H9 (cell line): ENCODE results near the gene CCND3. TPM values are rescaled to one million over a fixed set of nuclear protein-coding genes. Genes with fewer than 3 reads are reported as not detected.

Experiments
- DNase-seq: peaks from one replicate; pipeline ENCODE4 v3.0.0-alpha.2; 2017
- H2AFZ ChIP-seq: one replicate; pipeline ENCODE4 v1.6.1; 2013; ENCODE audit warnings: mild to moderate bottlenecking, low read length, control low read depth, moderate library complexity
- H2AK5ac ChIP-seq: 2 replicates; pipeline ENCODE4 v1.6.1; 2013; ENCODE audit warnings: low read length, control low read depth, mixed read lengths; ENCODE audit not compliant: insufficient read length
- H2BK120ac ChIP-seq: one replicate; pipeline ENCODE4 v1.6.1; 2013; ENCODE audit warnings: low read depth, mild to moderate bottlenecking, low read length, control low read depth, inconsistent platforms; ENCODE audit not compliant: poor library complexity, severe bottlenecking
- H2BK12ac ChIP-seq: 2 replicates; pipeline ENCODE4 v1.6.1; 2013; ENCODE audit warnings: low read length, control low read depth, mixed read lengths, low read depth; ENCODE audit not compliant: insufficient read length
- H2BK15ac ChIP-seq: 2 replicates; pipeline ENCODE4 v1.6.1; 2013; ENCODE audit warnings: low read depth, low read length, control low read depth
- H2BK20ac ChIP-seq: one replicate; pipeline ENCODE4 v1.6.1; 2013; ENCODE audit warnings: low read depth, mild to moderate bottlenecking, low read length, control low read depth, inconsistent platforms; ENCODE audit not compliant: poor library complexity, severe bottlenecking
- H2BK5ac ChIP-seq: 2 replicates; pipeline ENCODE4 v1.6.1; 2013; ENCODE audit warnings: low read length, control low read depth, mixed read lengths; ENCODE audit not compliant: insufficient read length
- H3K14ac ChIP-seq: 2 replicates; pipeline ENCODE4 v1.6.1; 2013; ENCODE audit warnings: low read length, control low read depth; ENCODE audit not compliant: insufficient read depth
- H3K18ac ChIP-seq: 2 replicates; pipeline ENCODE4 v1.6.1; 2013; ENCODE audit warnings: low read depth, mild to moderate bottlenecking, mixed read lengths, low read length, control low read depth; ENCODE audit not compliant: insufficient read length
- H3K23ac ChIP-seq: 2 replicates; pipeline ENCODE4 v1.6.1; 2013; ENCODE audit warnings: low read length, control low read depth, mixed read lengths, low read depth; ENCODE audit not compliant: insufficient read length
- H3K23me2 ChIP-seq: 2 replicates; pipeline ENCODE4 v1.6.1; 2013; ENCODE audit warnings: low read depth, mild to moderate bottlenecking, mixed read lengths, low read length, control low read depth; ENCODE audit not compliant: insufficient read length, poor library complexity, severe bottlenecking
- H3K27ac ChIP-seq: 2 replicates; pipeline ENCODE4 v1.5.1; 2013; ENCODE audit warnings: low read length, control low read depth, mixed read lengths, low read depth; ENCODE audit not compliant: insufficient read length
- H3K27me3 ChIP-seq: 2 replicates; pipeline ENCODE4 v1.6.1; 2013; ENCODE audit warnings: low read length, control low read depth, inconsistent platforms; ENCODE audit not compliant: insufficient read depth
- H3K4ac ChIP-seq: 2 replicates; pipeline ENCODE4 v1.6.1; 2013; ENCODE audit warnings: low read depth, mild to moderate bottlenecking, control low read depth, inconsistent platforms, low read length, moderate library complexity
- H3K4me1 ChIP-seq: 2 replicates; pipeline ENCODE4 v1.6.1; 2013; ENCODE audit warnings: low read length, control low read depth, inconsistent platforms; ENCODE audit not compliant: insufficient read depth
- H3K4me2 ChIP-seq: 2 replicates; pipeline ENCODE4 v1.6.1; 2013; ENCODE audit warnings: low read length, control low read depth, mixed read lengths; ENCODE audit not compliant: insufficient read length, insufficient read depth
- H3K56ac ChIP-seq: 2 replicates; pipeline ENCODE4 v1.6.1; 2013; ENCODE audit warnings: low read depth, mild to moderate bottlenecking, mixed read lengths, low read length, control low read depth; ENCODE audit not compliant: insufficient read length
- H3K79me1 ChIP-seq: 2 replicates; pipeline ENCODE4 v1.6.1; 2013; ENCODE audit warnings: low read depth, mild to moderate bottlenecking, moderate library complexity, low read length, control low read depth, inconsistent platforms; ENCODE audit not compliant: insufficient read depth, poor library complexity, severe bottlenecking
- H3K79me2 ChIP-seq: 2 replicates; pipeline ENCODE4 v1.6.1; 2013; ENCODE audit warnings: low read length, control low read depth, inconsistent platforms; ENCODE audit not compliant: insufficient read depth
- H3K9ac ChIP-seq: 2 replicates; pipeline ENCODE4 v1.6.1; 2013; ENCODE audit warnings: low read length, control low read depth, mixed read lengths; ENCODE audit not compliant: insufficient read length; ENCODE audit errors: extremely low read depth
- H3K9me3 ChIP-seq: one replicate; pipeline ENCODE4 v1.6.1; 2013; ENCODE audit warnings: low read depth, low read length, inconsistent platforms; ENCODE audit not compliant: control insufficient read depth
- H3T11ph ChIP-seq: one replicate; pipeline ENCODE4 v1.6.1; 2013; ENCODE audit warnings: mild to moderate bottlenecking, low read length, control low read depth, inconsistent platforms
- H4K20me1 ChIP-seq: one replicate; pipeline ENCODE4 v1.6.1; 2013; ENCODE audit not compliant: control insufficient read depth, insufficient read length, insufficient read depth
- H4K5ac ChIP-seq: 2 replicates; pipeline ENCODE4 v1.6.1; 2013; ENCODE audit warnings: low read depth, mild to moderate bottlenecking, mixed read lengths, low read length, control low read depth; ENCODE audit not compliant: insufficient read length
- H4K8ac ChIP-seq: replicated peaks from 2 replicates; pipeline ENCODE4 v1.6.1; 2013; ENCODE audit warnings: low read length, control low read depth, mixed read lengths, low read depth; ENCODE audit not compliant: insufficient read length
- H4K91ac ChIP-seq: 2 replicates; pipeline ENCODE4 v1.6.1; 2013; ENCODE audit warnings: low read depth, mild to moderate bottlenecking, moderate library complexity, mixed read lengths, low read length, control low read depth; ENCODE audit not compliant: insufficient read length
- H3K27ac Mint-ChIP-seq, 3 experiments: 2 replicates in 2 of 3; 3 replicates in 1 of 3; pipeline ENCODE4 v1.8.0; 2020 to 2021; ENCODE audit warnings: mixed read lengths in 3 of 3, mild to moderate bottlenecking in 1 of 3, moderate library complexity in 1 of 3
- H3K27me3 Mint-ChIP-seq: 2 replicates; pipeline ENCODE4 v1.8.0; 2021; ENCODE audit warnings: low read depth, mild to moderate bottlenecking, moderate library complexity, mixed read lengths
- H3K36me3 Mint-ChIP-seq, 3 experiments: 2 replicates in 2 of 3; 3 replicates in 1 of 3; pipeline ENCODE4 v1.8.0; 2020 to 2021; ENCODE audit warnings: low read depth in 3 of 3, mixed read lengths in 3 of 3; ENCODE audit not compliant: insufficient read depth in 1 of 3
- H3K4me1 Mint-ChIP-seq, 2 experiments: 2 replicates each; pipeline ENCODE4 v1.8.0; 2020; ENCODE audit warnings: mixed read lengths in 2 of 2
- H3K4me3 Mint-ChIP-seq, 2 experiments: 2 replicates in 1 of 2; 3 replicates in 1 of 2; pipeline ENCODE4 v1.8.0; 2020 to 2021; ENCODE audit warnings: mild to moderate bottlenecking in 2 of 2, mixed read lengths in 2 of 2, moderate library complexity in 1 of 2
- H3K9me3 Mint-ChIP-seq, 2 experiments: 2 replicates in 1 of 2; 3 replicates in 1 of 2; pipeline ENCODE4 v1.8.0; 2020; ENCODE audit warnings: mild to moderate bottlenecking in 2 of 2, mixed read lengths in 2 of 2, moderate library complexity in 1 of 2
- CTCF ChIP-seq: fragments of 200-600 bp; sonication (generic); conservative IDR thresholded peaks from 3 replicates; pipeline ENCODE4 v1.8.0; 2021; ENCODE audit warnings: antibody characterized with exemption, mild to moderate bottlenecking
- WGBS: extraction: QIAGEN DNeasy Blood & Tissue Kit; methylation state at CpG from one replicate; pipeline ENCODE4 v1.1.7; 2013; ENCODE audit warnings: missing lambda C conversion rate, low lambda C conversion rate, mixed read lengths; ENCODE audit not compliant: insufficient read length; ENCODE audit errors: extremely low coverage; 5-methylcytosine and 5-hydroxymethylcytosine counted together
- total RNA-seq: library from RNA; stranded (reverse); gene quantifications from 2 replicates; pipeline ENCODE4 v1.2.1, GENCODE V29; 2021

Gene CCND3
- total RNA-seq, 1 experiment from 2014 or later = 24.2 TPM

DNA sequence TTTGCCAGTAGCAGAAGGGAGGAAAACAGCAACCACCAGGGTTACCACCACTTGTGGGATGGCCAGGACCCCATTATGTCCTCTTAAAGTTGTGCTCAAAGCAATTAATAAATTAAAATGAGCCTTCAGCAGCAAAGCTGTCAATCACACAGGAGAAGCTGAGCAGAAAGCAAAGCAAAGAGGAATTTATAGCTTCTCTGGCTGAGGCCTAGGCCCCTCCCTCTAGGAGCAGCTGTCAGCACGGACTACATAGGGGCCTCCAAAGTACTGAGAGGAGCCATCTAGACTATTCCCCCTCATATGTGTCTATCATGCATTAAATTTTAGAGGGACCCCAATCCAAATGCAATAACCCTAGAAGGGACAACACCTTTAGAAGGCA lies 6.4 kb downstream of the CCND3 start:
- TF ChIP-seq CTCF = no peak
- no CpG with 5 or more reads among the region's 1 CpG for WGBS
- H2BK12ac ChIP-seq = no peak overlapping the region

More for the DNA sequence above, 6.4 kb downstream of the CCND3 start:
- Histone ChIP-seq H3K79me2 (no peaks in the 10 kb centered on the region), H4K5ac (no peak overlapping the region), H3K4me1 (peaks cover 12% of the 10 kb centered on the region; the same call in 1 of the 2 replicates), H3K14ac (no peak overlapping the region; the same call in 1 of the 2 replicates), H3T11ph (no peak overlapping the region), H2BK20ac (no peak overlapping the region), H4K8ac (no peak overlapping the region), H3K23ac (no peak overlapping the region), H3K23me2 (peaks cover 2% of the 10 kb centered on the region), H3K9ac (no peak overlapping the region), H2BK120ac (no peak overlapping the region), H2AK5ac (no peak overlapping the region), H3K4ac (no peak overlapping the region), H3K18ac (no peak overlapping the region), H4K20me1 (peaks cover 3% of the 10 kb centered on the region), H2BK5ac (no peak overlapping the region), H3K79me1 (no peaks in the 10 kb centered on the region), H3K27me3 (no peaks in the 10 kb centered on the region), H2AFZ (no peak overlapping the region), H3K9me3 (no peaks in the 10 kb centered on the region), H4K91ac (no peak overlapping the region), H3K4me2 (no peak overlapping the region), H2BK15ac (no peak overlapping the region), H3K27ac (no peak overlapping the region), H3K56ac (no peak overlapping the region)
- H3K4me1 Mint-ChIP-seq = peaks cover 23 to 29% of the 10 kb centered on the region in 2 experiments
- H3K27me3 Mint-ChIP-seq = peaks cover 1% of the 10 kb centered on the region
- no peaks in the 10 kb centered on the region for H3K9me3 Mint-ChIP-seq
- peak overlapping the region in 1 of 3 experiments; percentile 81; a peak in 1 of 7 replicates for H3K27ac Mint-ChIP-seq
- H3K4me3 Mint-ChIP-seq = no peak overlapping the region
- H3K36me3 Mint-ChIP-seq = peaks cover 26 to 67% (median 48%) of the 10 kb centered on the region in 3 experiments
- DNase-seq = no peak
